ENCODE data around the gene SENP6. TPM values are rescaled to one million over a fixed set of nuclear protein-coding genes. Genes with fewer than 3 reads are reported as not detected.

SENP6 gene
- total and polyA plus RNA-seq, 3 donors from 2014 or later: 42.7 to 152 (median 151) TPM

GRCh38 chr6:75611702-75612375, 10.2 kb downstream of the SENP6 start:
- 63 to 76% methylated on average over 5 of the region's 5 CpGs for WGBS, 2 donors
- TF ChIP-seq, protein P1, sequence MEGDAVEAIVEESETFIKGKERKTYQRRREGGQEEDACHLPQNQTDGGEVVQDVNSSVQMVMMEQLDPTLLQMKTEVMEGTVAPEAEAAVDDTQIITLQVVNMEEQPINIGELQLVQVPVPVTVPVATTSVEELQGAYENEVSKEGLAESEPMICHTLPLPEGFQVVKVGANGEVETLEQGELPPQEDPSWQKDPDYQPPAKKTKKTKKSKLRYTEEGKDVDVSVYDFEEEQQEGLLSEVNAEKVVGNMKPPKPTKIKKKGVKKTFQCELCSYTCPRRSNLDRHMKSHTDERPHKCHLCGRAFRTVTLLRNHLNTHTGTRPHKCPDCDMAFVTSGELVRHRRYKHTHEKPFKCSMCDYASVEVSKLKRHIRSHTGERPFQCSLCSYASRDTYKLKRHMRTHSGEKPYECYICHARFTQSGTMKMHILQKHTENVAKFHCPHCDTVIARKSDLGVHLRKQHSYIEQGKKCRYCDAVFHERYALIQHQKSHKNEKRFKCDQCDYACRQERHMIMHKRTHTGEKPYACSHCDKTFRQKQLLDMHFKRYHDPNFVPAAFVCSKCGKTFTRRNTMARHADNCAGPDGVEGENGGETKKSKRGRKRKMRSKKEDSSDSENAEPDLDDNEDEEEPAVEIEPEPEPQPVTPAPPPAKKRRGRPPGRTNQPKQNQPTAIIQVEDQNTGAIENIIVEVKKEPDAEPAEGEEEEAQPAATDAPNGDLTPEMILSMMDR (IDR thresholded peaks at IDR 0.05): no peak
- no peak for TF ChIP-seq POLR2A (IDR thresholded peaks at IDR 0.05)
- Histone ChIP-seq H3K9me3 (no peaks in the 10 kb centered on the region), H3K4me1 (peaks cover 48% of the 10 kb centered on the region), H3K36me3 (ENCODE audit: low read depth, missing control alignments) (no peaks in the 10 kb centered on the region), H3K27me3 (no peaks in the 10 kb centered on the region), H3K4me3 (no peak overlapping the region), H3K27ac (peak overlapping the region in 1 of 2 donors; percentile 37)
- DNase-seq: no peak
- intact Hi-C loops (cut with DNase I; ENCODE audit: low total_unique reads): no loop called here

- Histone ChIP-seq H3K27me3 (no peaks in the 10 kb centered on the region), H3K4me1 (peaks cover 50% of the 10 kb centered on the region), H3K9me3 (no peaks in the 10 kb centered on the region), H3K27ac (peak overlapping the region in 1 of 2 donors; percentile 44), H3K36me3 (ENCODE audit: low read depth, missing control alignments) (no peaks in the 10 kb centered on the region), H3K4me3 (no peak overlapping the region)
- TF ChIP-seq, protein P1 (IDR thresholded peaks at IDR 0.05): no peak
- TF ChIP-seq POLR2A (IDR thresholded peaks at IDR 0.05): no peak
- 84 to 87% methylated on average over 3 of the region's 3 CpGs for WGBS, 2 donors
- DNase-seq: no peak
- intact Hi-C loops (cut with DNase I; ENCODE audit: low total_unique reads): no loop called here
These were observed 10.8 kb downstream of the SENP6 start for GRCh38 chr6:75612434-75612833.

DNA sequence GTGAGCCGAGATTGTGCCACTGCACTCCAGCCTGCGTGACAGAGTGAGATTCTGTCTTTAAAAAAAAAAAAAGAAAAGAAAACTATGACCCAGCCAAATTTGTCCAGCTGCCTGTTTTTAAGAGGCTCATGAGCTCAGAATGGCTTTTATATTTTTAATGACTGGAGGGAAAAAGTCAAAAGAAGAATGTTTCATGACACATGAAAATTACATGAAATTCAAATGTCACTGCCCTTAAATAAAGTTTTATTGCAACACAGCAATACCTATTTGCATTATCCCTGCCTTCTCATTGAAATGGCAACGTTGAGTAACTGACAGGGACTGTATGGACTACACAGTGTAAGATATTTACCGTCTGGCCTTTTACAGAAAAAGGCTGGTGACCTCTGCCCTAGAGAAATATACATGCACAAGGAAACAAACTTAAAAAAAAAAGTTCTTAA, 11.4 kb downstream of the SENP6 start:
- 35 to 42% methylated on average over 4 of the region's 4 CpGs for WGBS, 2 donors

GRCh38 chr6:75618437-75618836, 16.8 kb downstream of the SENP6 start:
- TF ChIP-seq POLR2A (IDR thresholded peaks at IDR 0.05): no peak
- TF ChIP-seq, protein P1 (IDR thresholded peaks at IDR 0.05): no peak
- H3K27ac ChIP-seq: no peak overlapping the region
- H3K27me3 ChIP-seq: no peaks in the 10 kb centered on the region
- no peaks in the 10 kb centered on the region for H3K9me3 ChIP-seq
- peaks cover 24% of the 10 kb centered on the region for H3K4me1 ChIP-seq
- no peaks in the 10 kb centered on the region for H3K36me3 ChIP-seq (ENCODE audit: low read depth, missing control alignments)
- 88 to 96% methylated on average over 1 of the region's 1 CpG for WGBS, 2 donors
- H3K4me3 ChIP-seq: no peak overlapping the region
- DNase-seq: no peak
- intact Hi-C loops (cut with DNase I; ENCODE audit: low total_unique reads): no loop called here

More for the DNA sequence above, 11.4 kb downstream of the SENP6 start:
- Histone ChIP-seq H3K36me3 (ENCODE audit: low read depth, missing control alignments) (no peaks in the 10 kb centered on the region), H3K27me3 (no peaks in the 10 kb centered on the region), H3K9me3 (no peaks in the 10 kb centered on the region), H3K4me1 (peaks cover 50% of the 10 kb centered on the region), H3K4me3 (no peak overlapping the region), H3K27ac (peak overlapping the region; percentile 1 to 44)
- no peak for DNase-seq
- intact Hi-C loops (cut with DNase I; ENCODE audit: low total_unique reads): no loop called here
- TF ChIP-seq POLR2A (IDR thresholded peaks at IDR 0.05): no peak
- TF ChIP-seq, protein P1 (IDR thresholded peaks at IDR 0.05): no peak
